Activated CD4-positive, alpha-beta memory T cell treated with anti-CD3 and anti-CD28 coated beads for 36 hours (primary cell): ENCODE data around the gene CHAF1A. TPM values are rescaled to one million over a fixed set of nuclear protein-coding genes. Genes with fewer than 3 reads are reported as not detected.

Experiments
- CTCF ChIA-PET: fragments of 350-600 bp; sonication (Branson Sonifier 250); formaldehyde crosslinking; loops from one replicate; lab custom pipeline; 2021; ENCODE audit warnings: antibody characterized with exemption, inconsistent platforms; lab: Charles Lee
- POLR2A ChIA-PET: fragments of 350-600 bp; sonication (Branson Sonifier 250); formaldehyde crosslinking; loops from one replicate; lab custom pipeline; 2021; ENCODE audit warnings: antibody characterized with exemption; lab: Charles Lee
- DNase-seq: peaks from one replicate; pipeline ENCODE4 v3.0.0-alpha.2; 2020
- H3K27ac Mint-ChIP-seq: one replicate; pipeline ENCODE4 v1.8.0; 2021; ENCODE audit warnings: mixed read lengths
- H3K27me3 Mint-ChIP-seq: one replicate; pipeline ENCODE4 v1.8.0; 2021; ENCODE audit warnings: mixed read lengths
- H3K36me3 Mint-ChIP-seq: one replicate; pipeline ENCODE4 v1.8.0; 2021; ENCODE audit warnings: mixed read lengths
- H3K4me1 Mint-ChIP-seq: one replicate; pipeline ENCODE4 v1.8.0; 2021; ENCODE audit warnings: low read depth, mixed read lengths
- H3K4me3 Mint-ChIP-seq: one replicate; pipeline ENCODE4 v1.8.0; 2021; ENCODE audit warnings: mild to moderate bottlenecking, mixed read lengths
- H3K9me3 Mint-ChIP-seq: one replicate; pipeline ENCODE4 v1.8.0; 2021; ENCODE audit warnings: mixed read lengths
- intact Hi-C: fragments of 100-400 bp; cut with micrococcal nuclease; formaldehyde crosslinking; loops from one replicate; pipeline ENCODE4 v1.15.1; 2023
- total RNA-seq, 2 experiments: library from RNA; stranded (reverse); gene quantifications; one replicate each; pipeline ENCODE4 v1.2.3, GENCODE V29; 2021

The CHAF1A gene
- total RNA-seq, 2 experiments from 2014 or later = 61.6 to 63.5 TPM

GRCh38 chr19:4388337-4389063, 13.9 kb upstream of the CHAF1A start:
- no peak overlapping the region for H3K27ac Mint-ChIP-seq

GRCh38 chr19:4389064-4389375, 13.4 kb upstream of the CHAF1A start:
- H3K36me3 Mint-ChIP-seq = no peaks in the 10 kb centered on the region

More at GRCh38 chr19:4388337-4389063, 13.9 kb upstream of the CHAF1A start:
- ChIA-PET POLR2A (no interaction called here), CTCF (interaction anchor here (0.6 kb wide), 1 partner anchor 25 kb away, joined by 3 read pairs; no protein-coding TSS in a partner anchor)
- no peak overlapping the region for H3K4me3 Mint-ChIP-seq
- no peaks in the 10 kb centered on the region for H3K36me3 Mint-ChIP-seq
- DNase-seq = no peak
- peaks cover 32% of the 10 kb centered on the region for H3K4me1 Mint-ChIP-seq
- intact Hi-C loops = no loop called here
- H3K27me3 Mint-ChIP-seq = no peaks in the 10 kb centered on the region
- no peaks in the 10 kb centered on the region for H3K9me3 Mint-ChIP-seq

GRCh38 chr19:4389511-4390016, 12.9 kb upstream of the CHAF1A start:
- no peak overlapping the region for H3K27ac Mint-ChIP-seq
- no peaks in the 10 kb centered on the region for H3K9me3 Mint-ChIP-seq
- no peak overlapping the region for H3K4me3 Mint-ChIP-seq
- intact Hi-C loops = no loop called here
- no peaks in the 10 kb centered on the region for H3K27me3 Mint-ChIP-seq
- H3K4me1 Mint-ChIP-seq = peaks cover 41% of the 10 kb centered on the region
- H3K36me3 Mint-ChIP-seq = peaks cover 3% of the 10 kb centered on the region
- DNase-seq = no peak
- ChIA-PET POLR2A (no interaction called here), CTCF (no interaction called here)

More at GRCh38 chr19:4389064-4389375, 13.4 kb upstream of the CHAF1A start:
- Mint-ChIP-seq H3K27me3 (no peaks in the 10 kb centered on the region), H3K4me3 (no peak overlapping the region), H3K4me1 (peaks cover 35% of the 10 kb centered on the region), H3K9me3 (no peaks in the 10 kb centered on the region), H3K27ac (no peak overlapping the region)
- DNase-seq = no peak
- intact Hi-C loops = no loop called here
- ChIA-PET CTCF (interaction anchor here (0.6 kb wide), 1 partner anchor 26 kb away, joined by 3 read pairs; no protein-coding TSS in a partner anchor), POLR2A (no interaction called here)

GRCh38 chr19:4390017-4390566, 12.3 kb upstream of the CHAF1A start:
- Mint-ChIP-seq H3K36me3 (peaks cover 7% of the 10 kb centered on the region), H3K9me3 (no peaks in the 10 kb centered on the region), H3K27ac (peak overlapping the region; percentile 64), H3K4me3 (no peak overlapping the region), H3K27me3 (no peaks in the 10 kb centered on the region), H3K4me1 (peaks cover 45% of the 10 kb centered on the region)
- DNase-seq = no peak
- ChIA-PET POLR2A (no interaction called here), CTCF (interaction anchor here (1.1 to 1.9 kb wide), 2 partner anchors 10 to 20 kb away, joined by 3 to 8 read pairs; partner anchors contain the start of gene SH3GL1)
- intact Hi-C loops = no loop called here

- Mint-ChIP-seq H3K9me3 (no peaks in the 10 kb centered on the region), H3K27ac (no peak overlapping the region), H3K4me1 (peaks cover 50% of the 10 kb centered on the region), H3K36me3 (peaks cover 7% of the 10 kb centered on the region), H3K27me3 (no peaks in the 10 kb centered on the region), H3K4me3 (no peak overlapping the region)
- CTCF ChIA-PET = interaction anchor here (1.1 to 1.9 kb wide), 2 partner anchors 10 to 21 kb away, joined by 3 to 8 read pairs; partner anchors contain the start of gene SH3GL1
- intact Hi-C loops = no loop called here
- DNase-seq = no peak
- POLR2A ChIA-PET = no interaction called here
Observed at GRCh38 chr19:4390567-4391305, 11.7 kb upstream of the CHAF1A start.

- CTCF ChIA-PET = interaction anchor here (1.0 to 1.9 kb wide), 3 partner anchors 9 to 21 kb away, joined by 3 to 8 read pairs (median 3); partner anchors contain the start of gene SH3GL1
- Mint-ChIP-seq H3K27me3 (no peaks in the 10 kb centered on the region), H3K36me3 (peaks cover 10% of the 10 kb centered on the region), H3K27ac (no peak overlapping the region), H3K9me3 (no peaks in the 10 kb centered on the region), H3K4me1 (peaks cover 53% of the 10 kb centered on the region), H3K4me3 (no peak overlapping the region)
- POLR2A ChIA-PET = no interaction called here
- DNase-seq = no peak
- intact Hi-C loops = no loop called here
Observed at GRCh38 chr19:4391306-4391693, 11.1 kb upstream of the CHAF1A start.

- ChIA-PET CTCF (interaction anchor here (1.0 to 1.9 kb wide), 2 partner anchors 9 to 22 kb away, joined by 3 to 8 read pairs; partner anchors contain the start of gene SH3GL1), POLR2A (no interaction called here)
- DNase-seq = no peak
- no peaks in the 10 kb centered on the region for H3K9me3 Mint-ChIP-seq
- intact Hi-C loops = no loop called here
- peaks cover 16% of the 10 kb centered on the region for H3K36me3 Mint-ChIP-seq
- peaks cover 58% of the 10 kb centered on the region for H3K4me1 Mint-ChIP-seq
- no peaks in the 10 kb centered on the region for H3K27me3 Mint-ChIP-seq
- H3K4me3 Mint-ChIP-seq = no peak overlapping the region
- no peak overlapping the region for H3K27ac Mint-ChIP-seq
Observed at GRCh38 chr19:4391701-4392483, 10.5 kb upstream of the CHAF1A start.

GRCh38 chr19:4393947-4394590, 8.4 kb upstream of the CHAF1A start:
- no peak for DNase-seq
- H3K27me3 Mint-ChIP-seq = no peaks in the 10 kb centered on the region
- H3K4me3 Mint-ChIP-seq = no peak overlapping the region
- intact Hi-C loops = no loop called here
- H3K9me3 Mint-ChIP-seq = no peaks in the 10 kb centered on the region
- ChIA-PET CTCF (interaction anchor here (0.6 to 5.6 kb wide), 6 partner anchors 11 to 131 kb away, joined by 3 to 24 read pairs (median 4); partner anchors contain the start of gene MPND), POLR2A (no interaction called here)
- H3K4me1 Mint-ChIP-seq = peaks cover 67% of the 10 kb centered on the region
- H3K36me3 Mint-ChIP-seq = peaks cover 20% of the 10 kb centered on the region
- peak overlapping the region; percentile 15 for H3K27ac Mint-ChIP-seq

- no peak for DNase-seq
- H3K27me3 Mint-ChIP-seq = no peaks in the 10 kb centered on the region
- intact Hi-C loops = no loop called here
- H3K9me3 Mint-ChIP-seq = no peaks in the 10 kb centered on the region
- H3K27ac Mint-ChIP-seq = no peak overlapping the region
- CTCF ChIA-PET = interaction anchor here (1.8 to 5.6 kb wide), 2 partner anchors 27 to 130 kb away, joined by 4 to 24 read pairs; no protein-coding TSS in a partner anchor
- POLR2A ChIA-PET = no interaction called here
- peaks cover 20% of the 10 kb centered on the region for H3K36me3 Mint-ChIP-seq
- H3K4me3 Mint-ChIP-seq = no peak overlapping the region
- H3K4me1 Mint-ChIP-seq = peaks cover 62% of the 10 kb centered on the region
Observed at GRCh38 chr19:4396949-4397783, 5.3 kb upstream of the CHAF1A start.

GRCh38 chr19:4399812-4400134, 2.7 kb upstream of the CHAF1A start:
- CTCF ChIA-PET = interaction anchor here (0.6 to 3.2 kb wide), 20 partner anchors 9 to 153 kb away, joined by 3 to 52 read pairs (median 6); partner anchors contain the start of genes HDGFL2, MPND, STAP2 and YJU2
- Mint-ChIP-seq H3K27me3 (no peaks in the 10 kb centered on the region), H3K4me1 (peaks cover 63% of the 10 kb centered on the region), H3K9me3 (no peaks in the 10 kb centered on the region), H3K27ac (peak overlapping the region; percentile 79), H3K4me3 (peak overlapping the region; percentile 82), H3K36me3 (peaks cover 27% of the 10 kb centered on the region)
- DNase-seq = no peak
- POLR2A ChIA-PET = interaction anchor here (0.6 to 3.1 kb wide), 5 partner anchors 21 to 441 kb away, joined by 3 to 23 read pairs (median 4); partner anchors contain the start of gene EEF2
- intact Hi-C loops = loop anchor here (1.0 to 5.0 kb wide), 7 partner anchors 19 to 637 kb away; partner anchors contain the start of genes DPP9, MRPL54, UBXN6 and ZBTB7A
